DLD1 (cell line): ENCODE results near the gene MEF2D.

ENCODE experiments used
- in situ Hi-C: cut with HindIII; loops from 2 replicates; pipeline ENCODE4 v1.10.0; 2017; ENCODE audit warnings: low sequenced_read_pairs

Gene MEF2D

DNA sequence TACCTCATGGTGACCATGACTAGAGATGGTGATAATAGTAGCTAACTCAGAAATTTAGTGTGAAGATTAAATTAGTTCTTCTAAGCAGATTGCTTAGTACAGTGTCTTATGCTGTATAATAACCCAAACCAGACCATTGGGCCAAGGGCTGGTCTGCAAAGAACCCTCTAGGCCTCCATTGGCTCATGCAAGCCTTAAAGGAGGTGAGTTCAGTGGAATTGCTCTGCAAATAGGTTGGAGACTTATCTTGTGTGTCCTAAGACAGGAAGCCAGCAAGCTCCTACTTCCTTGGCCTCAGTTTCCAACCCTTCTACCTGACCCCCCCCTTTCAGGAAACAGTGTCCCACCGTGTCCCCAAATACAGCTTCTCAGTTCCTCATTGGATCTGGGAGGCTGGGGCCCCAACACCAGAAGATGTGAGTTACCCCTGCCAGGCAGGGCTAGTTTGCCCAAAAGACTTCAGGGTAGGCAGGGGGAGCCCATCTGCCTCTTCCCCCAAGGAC is 1.9 kb upstream of the MEF2D start:
- in situ Hi-C loops = no loop called here

DNA sequence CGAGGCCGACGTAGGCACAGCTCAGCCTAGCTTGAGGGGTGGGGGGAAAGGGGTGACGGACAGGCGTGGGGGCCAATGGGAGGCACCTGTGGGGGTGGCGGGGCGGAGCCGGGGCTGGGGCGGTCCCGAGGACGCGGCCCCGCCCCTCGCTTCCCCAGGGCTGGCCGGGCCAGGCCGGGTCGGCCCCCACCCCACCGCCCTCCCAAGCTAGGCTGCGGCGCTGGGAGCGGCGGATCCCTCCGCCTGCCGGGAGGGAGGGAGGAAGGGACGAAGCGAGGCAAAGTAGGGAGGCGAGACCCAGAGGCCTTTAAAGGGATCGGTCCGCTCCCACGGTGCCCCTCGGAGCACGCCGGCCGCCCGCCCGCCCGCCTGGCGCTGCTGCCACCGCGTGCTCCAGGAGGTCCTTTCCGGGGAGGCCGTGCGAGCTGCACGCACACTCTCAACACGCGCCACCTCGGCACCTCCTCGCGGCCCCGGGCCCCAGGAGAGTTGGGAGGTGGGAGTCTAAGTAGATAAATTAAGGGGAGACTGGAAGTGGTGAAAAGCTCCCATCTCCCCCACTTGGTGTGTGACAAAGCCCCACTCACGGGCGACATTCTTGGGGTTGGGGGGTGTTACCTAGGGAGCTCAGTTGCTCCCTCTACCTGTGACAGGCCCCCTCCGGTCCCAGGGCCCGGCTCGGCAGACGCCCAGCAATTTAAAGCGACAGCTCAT is 375 bp upstream of the MEF2D start:
- in situ Hi-C loops = no loop called here

DNA sequence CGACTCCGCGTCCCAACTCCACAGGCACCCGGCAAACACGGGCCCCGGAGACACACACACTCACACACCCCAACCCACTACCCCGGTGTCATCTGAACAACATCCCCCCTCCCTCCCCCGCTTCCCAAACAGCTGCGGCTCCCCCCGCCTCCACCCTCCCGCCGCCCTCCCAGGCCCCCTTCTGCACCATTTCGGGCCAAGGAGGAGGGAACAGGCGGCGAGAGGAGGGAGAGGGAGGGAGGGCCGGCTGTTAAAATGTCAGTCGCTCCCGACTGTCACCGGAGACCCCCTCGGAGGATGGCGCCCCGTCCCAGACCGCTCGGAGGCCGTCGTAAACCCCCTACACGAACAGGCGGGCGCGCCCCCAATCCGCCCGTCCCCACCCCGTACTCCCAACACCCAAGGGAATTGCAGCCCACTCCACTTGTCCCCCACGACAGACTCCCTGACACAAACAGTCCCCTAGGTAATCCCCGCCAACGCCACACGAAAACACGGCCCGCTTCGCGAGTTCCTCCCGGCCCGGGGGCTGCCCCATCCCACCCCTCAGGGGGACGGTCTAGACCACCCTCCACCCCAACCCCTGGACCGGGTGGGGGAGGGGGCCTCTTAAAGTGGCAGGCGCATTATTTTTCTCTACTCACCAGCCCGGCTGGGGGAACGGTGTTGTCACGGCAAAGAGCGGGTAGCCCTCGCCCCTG is 583 bp downstream of the MEF2D start:
- in situ Hi-C loops = no loop called here

DNA sequence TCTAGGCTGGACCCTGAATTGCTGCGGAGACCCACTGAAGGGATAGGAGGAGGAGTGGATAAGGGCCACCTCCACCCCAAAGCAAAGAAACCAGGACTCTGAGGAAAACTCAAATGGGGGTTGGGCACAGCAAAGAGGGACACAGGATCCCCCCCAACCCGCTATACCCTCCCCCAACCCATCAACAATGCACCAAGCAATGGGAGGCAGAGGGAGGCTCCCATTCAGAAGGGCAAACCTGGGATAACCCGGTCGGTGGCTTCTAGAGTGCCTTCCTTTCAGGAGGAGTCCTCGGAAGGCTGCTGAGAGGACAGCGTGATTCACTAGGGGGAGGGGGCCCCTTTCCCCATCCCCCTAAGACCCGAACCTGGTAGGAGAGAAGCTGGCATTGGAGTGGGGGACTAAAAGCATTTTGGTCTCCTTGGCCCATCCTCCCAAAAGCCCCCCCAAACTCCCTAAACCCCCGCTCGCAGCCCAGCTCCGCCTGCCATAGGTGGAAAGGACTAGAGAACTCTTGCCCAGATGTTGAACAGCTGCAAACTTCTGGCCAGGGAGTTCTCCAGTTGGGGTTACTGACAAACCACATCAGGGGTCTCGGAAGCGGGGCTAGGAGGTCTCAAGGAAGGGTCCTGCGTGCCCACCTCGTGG is 1.3 kb downstream of the MEF2D start:
- in situ Hi-C loops = no loop called here

DNA sequence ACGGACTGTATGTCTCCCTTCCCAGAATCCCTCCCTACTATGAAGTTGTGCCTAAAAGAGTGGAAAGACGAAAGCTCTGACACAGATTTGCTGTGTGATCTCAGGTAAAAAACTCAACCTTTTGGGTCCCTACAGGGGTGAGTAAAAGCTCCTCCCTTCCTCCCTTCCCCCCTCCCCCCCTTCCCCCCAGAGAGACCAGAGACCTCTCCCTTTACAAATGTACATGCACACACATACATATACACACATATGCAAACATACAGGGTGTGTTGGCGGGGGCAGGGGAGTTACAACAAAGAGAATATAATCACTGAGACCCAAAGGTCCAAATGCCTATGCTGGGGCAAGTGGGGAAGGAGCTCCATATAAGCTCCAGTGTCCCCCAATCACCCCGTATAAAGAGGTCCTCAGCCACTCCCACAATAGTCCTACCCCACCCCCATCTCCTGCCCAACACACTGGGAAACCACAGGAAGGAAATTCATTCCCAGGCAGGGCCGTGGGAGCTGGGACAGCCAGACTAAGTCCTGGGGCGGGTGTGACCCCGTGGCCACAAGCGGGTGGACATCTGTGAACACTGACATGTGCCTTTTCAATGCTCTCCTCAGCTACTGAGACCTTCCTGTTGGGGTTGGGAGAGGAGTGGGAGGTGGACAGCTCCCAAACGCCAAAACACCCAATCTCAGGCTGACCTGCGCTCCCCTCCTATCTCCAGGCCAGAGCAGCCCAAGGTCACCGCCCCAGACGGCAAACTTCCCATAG is 2.0 kb downstream of the MEF2D start:
- in situ Hi-C loops = no loop called here

DNA sequence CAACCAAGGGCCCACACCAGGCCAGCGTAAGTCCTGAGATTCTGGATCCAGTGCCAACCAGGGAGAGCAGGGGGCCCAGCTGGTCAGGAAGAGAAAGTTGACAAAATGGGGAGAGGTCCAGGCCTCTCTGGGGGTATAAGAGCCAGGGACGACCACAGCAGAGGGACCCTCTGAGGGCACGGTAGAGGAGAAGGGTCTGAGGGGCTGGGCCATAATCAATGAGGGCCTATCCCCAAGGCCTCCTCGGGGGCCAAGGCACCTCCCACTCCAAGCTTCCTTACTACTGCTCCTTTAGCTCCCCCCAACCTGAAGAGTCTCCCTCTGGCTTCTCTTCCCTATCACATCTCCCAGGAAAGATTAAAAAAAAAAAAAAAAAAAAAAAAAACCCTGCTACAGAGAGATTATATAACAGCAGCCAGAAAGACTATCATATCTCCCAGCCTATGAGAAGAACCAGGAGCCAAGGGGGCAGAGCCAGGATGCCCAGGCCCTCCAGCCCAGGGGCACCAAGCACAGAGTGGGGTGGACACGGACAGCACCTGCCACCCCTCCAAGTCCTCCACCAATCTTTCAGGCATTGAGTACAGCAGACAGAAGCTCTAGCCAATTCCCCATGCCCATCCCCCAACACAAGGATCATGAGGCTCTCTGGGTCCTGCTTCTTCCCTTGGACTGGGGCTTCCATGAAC is 2.7 kb downstream of the MEF2D start:
- in situ Hi-C loops = no loop called here

DNA sequence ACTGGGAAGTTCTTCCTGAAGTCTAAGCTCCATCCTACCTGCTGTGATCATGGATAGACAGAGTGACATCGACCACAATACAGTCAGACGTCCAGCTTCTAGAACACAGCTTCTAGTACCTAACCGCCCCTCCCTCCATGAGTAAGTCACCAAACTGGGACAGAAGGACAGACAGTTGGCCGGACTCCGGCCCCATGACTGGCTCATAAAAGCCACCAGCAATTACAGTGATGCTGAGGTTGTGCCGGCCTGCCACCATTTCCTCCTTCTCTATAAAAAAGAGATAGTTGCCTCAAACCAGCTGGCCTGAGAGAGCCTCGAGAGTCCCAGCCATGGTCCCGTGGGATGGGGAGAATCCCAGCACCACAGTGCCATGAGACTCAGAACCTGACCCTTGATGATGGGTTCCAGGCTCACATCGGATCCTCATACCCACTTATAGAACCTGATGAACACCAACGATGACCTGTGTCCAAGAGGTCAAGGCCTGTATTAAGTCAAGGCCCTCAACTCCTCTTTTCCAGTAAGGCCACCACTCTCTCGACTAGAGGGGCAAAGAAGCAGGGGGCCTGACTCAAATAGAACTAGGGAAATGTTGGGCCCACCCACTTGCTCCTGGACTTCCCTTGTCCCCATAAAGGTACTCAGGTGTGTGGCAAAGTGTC is 3.4 kb downstream of the MEF2D start:
- in situ Hi-C loops = no loop called here

DNA sequence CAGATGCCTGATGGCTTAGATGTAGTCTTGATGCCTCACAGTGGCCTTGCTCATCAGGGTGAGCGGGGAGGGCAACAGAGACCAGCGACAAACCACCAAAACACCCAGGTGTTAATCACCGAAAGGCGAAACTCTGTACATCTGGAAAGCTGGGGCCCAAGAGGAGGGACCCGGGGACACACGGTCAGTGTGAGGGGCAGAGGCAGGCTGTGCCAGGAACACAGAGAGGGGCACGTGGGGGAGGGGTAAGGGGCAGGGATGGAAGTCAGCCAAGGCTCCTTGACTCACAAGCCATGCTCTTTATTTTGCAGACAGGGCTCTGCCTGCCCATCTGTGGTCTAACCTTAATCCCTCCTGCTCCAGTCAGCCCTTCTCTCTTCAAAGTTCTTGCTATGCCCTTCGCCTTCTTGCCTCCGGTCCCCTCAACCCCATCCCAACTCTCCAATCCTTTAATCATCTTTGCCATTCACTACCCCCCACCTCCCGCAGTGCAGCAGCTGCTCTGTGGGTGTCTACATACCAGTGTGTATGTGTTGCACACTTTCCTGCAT is 4.3 kb downstream of the MEF2D start:
- in situ Hi-C loops = no loop called here

DNA sequence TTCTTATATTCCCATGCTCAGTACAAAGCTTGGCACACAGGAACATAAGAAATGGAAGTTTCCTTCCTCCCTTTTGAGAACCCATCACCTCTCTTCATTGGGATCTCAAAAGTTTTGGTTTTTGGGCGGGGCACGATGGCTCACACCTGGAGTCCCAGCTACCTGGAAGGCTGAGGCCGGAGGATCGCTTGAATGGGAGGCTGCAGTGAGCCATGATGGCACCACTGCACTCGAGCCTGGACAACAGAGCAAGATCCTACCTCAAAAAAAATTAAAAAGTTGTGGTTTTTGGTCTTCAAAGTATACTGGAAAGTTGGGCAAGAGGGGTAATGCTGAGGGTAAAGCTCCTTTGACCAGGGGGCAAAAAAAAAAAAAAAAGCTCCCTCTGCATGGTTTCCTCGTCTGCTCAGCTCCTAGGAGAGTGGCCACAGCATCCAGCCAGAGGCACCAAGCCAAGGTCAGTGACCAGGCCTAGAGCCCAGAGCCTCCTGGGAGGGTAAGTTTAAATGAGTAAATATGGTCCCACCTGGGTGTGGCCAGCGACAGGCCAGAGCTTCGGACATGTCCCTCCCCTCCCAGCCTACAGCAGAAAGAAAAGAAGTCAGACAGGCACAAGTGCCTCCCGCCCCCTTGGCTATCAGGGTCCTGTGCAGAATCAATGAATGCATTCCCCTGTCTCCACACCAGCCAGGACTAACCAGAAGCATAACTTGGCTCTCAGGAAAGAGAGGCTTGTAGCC is 5.0 kb downstream of the MEF2D start:
- in situ Hi-C loops = no loop called here

DNA sequence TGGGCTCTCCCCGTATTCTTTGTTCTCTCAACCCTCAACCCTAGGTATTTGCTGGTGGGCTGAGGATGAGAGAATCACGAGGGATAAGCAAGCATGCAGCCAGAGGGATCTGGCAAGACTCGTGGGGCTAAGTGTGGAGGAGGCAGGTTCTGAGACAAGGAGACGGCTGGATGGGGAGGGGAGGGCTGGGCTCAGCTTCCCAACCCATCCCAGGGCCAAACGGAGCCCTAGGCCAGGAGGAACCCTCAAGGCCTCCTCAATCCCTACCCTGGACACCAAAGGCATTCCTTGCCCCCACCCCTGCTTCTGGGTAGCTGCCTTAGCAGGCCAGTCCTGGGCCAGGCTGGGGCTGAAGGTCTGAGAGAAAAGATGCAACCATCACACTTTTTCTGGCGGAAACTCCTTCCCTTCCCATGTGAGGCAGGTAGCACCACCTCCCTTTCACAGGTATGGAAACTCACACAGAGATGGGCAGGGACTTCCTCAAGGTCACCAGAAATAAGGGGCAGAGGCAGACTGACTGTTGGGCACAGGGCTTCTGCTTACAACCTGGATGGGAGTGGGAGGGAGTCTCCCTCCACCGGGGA is 6.2 kb downstream of the MEF2D start:
- in situ Hi-C loops = no loop called here

DNA sequence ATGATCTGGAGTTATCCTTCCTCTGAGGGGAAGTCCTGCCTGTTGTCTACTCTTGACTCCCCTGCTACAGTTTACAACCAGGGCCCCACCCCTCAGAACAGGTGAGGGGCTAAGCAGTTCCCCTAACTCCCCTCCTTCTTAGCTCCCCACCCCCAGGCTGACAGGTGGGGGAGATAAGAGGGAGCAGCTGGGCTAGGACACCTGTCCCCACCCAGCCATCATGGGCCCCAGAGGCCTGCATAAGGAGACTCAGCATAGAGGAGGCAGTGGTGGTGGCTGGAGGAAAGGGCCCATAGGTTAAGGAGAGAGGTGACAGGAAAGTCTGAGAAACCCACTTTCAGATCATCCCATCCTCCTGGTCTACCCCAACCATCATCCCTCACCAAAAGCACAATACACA is 6.8 kb downstream of the MEF2D start:
- in situ Hi-C loops = no loop called here

DNA sequence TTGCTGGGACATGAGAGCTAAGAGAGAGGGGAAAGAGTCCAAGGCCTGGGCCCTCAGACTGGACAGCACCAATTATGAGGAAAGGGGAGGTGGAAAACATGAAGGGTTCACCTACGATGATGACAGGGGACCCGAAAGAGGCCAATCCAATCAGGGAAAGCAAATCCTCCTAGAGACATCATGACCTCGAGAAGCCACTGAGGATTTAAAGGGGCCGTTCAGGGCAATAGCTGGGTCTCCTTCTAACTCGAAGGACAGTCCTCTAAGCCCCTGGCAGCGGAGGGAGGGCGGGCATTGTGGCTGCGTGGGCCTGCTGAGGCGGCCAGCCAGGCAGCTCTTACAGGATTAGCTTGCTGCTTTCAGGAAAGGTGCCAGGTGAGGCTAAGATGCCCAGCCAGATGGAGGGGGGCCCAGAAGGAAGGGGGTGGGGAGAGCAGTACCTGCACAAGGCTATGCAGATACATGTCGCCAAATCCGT is 7.4 kb downstream of the MEF2D start:
- in situ Hi-C loops = no loop called here

DNA sequence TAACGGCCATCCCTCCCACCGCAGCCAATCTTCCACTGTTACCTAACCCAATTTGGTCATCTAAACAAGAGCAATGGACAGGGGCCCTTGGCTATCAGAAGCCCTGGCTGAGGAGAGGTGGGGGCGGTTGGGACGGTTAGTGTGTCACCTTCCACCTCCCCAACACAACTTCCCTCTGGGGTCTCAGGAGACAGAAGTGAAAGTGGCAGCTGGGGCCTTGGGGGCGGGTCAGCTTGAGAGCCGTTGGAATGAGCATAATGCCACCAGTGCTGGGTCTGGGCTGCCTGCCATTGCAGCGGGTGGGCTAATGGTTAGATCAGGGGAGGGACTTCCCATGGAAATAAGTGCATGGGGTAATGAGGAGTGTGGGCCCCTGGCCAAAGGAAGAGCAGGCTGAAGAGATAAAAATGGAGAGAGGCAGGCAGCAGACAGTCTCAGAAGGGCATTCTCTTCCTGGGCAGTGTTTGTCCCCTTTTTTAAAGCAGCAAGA is 7.9 kb downstream of the MEF2D start:
- in situ Hi-C loops = no loop called here

DNA sequence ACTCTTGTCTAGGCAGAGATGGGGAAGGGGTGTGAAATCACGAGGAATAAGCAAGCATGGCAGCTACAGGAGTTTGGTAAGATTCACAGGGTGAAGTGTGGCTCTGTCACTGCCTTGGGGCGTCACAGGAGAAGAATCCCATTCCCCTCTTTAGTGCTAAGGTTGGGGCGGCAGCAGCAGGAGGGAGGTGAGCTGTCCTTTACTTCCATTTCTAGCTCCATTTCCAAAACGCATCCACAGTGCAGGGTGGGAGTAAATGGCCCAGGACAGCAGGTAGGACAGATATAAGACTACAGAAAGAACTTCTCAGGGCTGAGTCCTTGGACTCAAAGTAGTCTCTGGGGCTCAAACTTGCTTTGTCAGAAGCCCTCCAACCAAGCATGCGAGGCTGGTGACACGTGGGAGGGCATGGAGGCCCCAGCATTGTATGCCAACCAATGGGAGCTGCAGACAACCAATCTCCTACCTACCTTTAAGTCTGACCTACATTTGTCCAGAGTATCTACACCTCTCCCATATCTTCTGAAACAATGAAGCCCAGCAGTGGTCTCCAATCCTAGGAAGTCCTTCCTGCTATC is 8.5 kb downstream of the MEF2D start:
- in situ Hi-C loops = no loop called here

DNA sequence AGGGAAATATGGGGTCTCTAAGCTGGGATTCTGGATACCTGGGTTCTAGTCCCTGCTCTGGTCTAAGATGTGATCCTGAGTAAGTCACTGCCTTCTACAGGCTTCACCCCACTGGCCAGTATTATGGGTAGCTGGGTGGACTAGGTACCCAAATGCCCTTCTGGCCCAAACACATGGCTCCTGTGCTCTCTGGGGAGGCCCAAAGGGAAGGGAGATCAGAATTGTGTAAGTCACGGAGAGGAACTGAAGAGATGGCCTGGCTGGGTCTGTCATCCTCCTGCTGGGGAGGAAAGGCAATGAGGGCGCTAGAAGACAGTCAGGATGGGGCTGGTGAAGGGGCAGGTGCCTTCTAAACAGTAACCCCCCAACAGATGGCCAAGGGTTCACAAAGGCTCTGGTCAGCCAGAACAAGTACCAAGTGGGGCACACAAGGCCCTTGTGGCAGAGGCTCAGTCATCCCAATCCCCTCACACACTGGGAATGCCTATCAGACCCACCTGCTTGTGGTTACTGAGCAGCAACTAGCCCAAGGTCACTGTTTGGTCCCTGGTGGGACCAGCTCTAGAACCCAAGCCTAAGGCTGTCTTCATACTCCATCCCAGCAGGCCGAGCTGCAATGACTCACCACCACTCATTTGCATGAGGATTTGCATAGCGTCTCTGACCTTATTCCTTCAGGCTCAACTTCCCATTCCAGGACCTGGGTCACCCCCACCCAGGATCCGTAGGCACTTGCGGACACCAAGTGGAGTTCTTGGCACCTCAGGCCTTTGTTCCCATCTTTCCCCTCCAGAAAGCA is 9.2 kb downstream of the MEF2D start:
- in situ Hi-C loops = no loop called here

DNA sequence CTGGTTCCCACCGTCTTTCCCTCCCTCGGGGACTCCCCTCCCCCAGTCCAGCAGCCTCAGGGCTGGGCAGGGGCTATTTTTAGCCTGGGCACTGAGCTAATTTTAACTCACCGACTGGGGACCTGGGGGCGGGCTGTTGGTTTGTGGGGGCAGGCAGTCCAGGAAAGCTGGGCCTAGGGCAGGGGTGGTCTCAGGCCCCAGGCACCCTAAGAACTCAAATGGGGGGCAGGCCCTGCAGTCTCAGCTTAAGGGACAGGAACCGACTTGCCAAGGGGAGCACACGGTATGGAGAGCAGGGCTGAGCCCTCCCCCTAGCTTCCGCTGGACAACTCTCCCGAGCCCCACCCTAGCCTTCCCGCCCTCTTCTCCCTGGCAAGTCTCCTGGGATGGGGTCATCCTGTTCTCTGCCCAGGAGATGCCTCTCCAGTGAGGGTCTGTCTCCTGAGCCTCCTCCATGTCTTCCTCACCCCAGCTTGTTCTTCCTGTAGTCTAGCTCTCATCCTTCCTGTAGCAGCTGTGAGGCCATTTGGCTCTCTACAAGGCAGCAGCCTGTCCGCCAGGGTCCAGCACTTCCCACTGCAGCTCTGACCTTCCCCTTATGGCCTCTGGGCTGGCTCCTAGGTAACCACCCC is 10.1 kb downstream of the MEF2D start:
- in situ Hi-C loops = no loop called here

DNA sequence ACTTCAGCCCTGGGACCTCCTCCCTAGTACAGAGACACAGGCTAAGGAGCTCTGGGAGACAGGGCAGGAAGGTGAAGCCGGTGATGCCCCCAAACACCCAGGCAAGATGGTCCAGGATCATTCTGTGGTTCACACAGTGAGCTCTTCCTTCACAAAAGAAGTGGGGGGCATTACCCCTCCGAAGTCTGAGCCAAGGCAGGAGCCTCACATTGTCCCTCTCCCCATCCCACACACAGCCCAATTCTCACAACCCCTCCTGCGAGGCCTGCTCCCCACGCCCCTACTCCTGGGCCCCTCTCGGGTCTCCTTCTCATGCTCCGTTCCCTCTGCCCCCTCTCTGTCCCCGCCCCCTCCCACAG is 10.7 kb downstream of the MEF2D start:
- in situ Hi-C loops = no loop called here
